PC-9 (cell line): Measurements from ENCODE around the gene KRT16.

Experiments used
- CTCF ChIP-seq: fragments of 200-600 bp; sonication (generic); conservative IDR thresholded peaks from 2 replicates; pipeline ENCODE4 v1.6.1; 2017; ENCODE audit warnings: mixed run types, antibody characterized with exemption, mild to moderate bottlenecking, moderate library complexity
- EZH2 ChIP-seq: fragments of 200-600 bp; sonication (generic); IDR thresholded peaks from 2 replicates; pipeline ENCODE4 v1.8.0; 2017; ENCODE audit warnings: antibody characterized with exemption, low read depth

GRCh38 chr17:41647940-41648410, 35.4 kb upstream of the KRT16 start:
- TF ChIP-seq EZH2 (no peak), CTCF (peak; percentile 88)
